GM12865 (cell line): ENCODE results near the gene ZNF484.
"Not testable (repeated sequence)": the region's sequence is repeated elsewhere in the genome, so short reads cannot be mapped to it uniquely, and the experiment has no call there.

Experiments
- DNase-seq: peaks from one replicate; pipeline ENCODE4 v3.0.0; 2010; ENCODE audit warnings: low read depth
- H3K4me3 ChIP-seq: 2 replicates; pipeline ENCODE4 v1.5.1; 2011; ENCODE audit warnings: mild to moderate bottlenecking, low read depth, low read length, control low read depth
- TF ChIP-seq, protein P1 (sequence below): IDR thresholded peaks from 2 replicates; pipeline ENCODE4 v1.5.1; 2011; ENCODE audit warnings: low read length, control low read depth, low read depth, inconsistent platforms; ENCODE audit not compliant: insufficient read depth; ENCODE audit errors: missing control alignments

Gene ZNF484

DNA sequence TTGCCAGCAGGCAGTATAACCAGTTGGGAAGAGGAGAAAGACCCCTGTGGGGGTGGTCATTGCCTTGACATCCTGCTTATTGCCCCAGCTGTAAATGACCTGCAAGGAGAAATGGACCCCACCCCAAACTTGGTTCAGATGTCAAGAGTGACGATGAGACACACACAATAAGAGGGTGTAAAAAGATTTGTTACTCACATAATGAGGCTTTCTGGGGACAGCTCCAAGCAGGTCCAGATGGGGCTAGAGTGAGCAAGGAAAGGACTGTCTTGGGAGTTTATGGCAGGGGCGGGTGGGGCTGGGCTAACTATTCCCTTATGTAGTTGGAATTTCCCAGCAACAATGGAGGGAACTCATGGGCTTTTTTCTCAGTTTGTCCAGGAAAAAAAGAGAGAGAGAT, 24.1 kb downstream of the ZNF484 start:
- no peak overlapping the region for H3K4me3 ChIP-seq
- TF ChIP-seq, protein P1, sequence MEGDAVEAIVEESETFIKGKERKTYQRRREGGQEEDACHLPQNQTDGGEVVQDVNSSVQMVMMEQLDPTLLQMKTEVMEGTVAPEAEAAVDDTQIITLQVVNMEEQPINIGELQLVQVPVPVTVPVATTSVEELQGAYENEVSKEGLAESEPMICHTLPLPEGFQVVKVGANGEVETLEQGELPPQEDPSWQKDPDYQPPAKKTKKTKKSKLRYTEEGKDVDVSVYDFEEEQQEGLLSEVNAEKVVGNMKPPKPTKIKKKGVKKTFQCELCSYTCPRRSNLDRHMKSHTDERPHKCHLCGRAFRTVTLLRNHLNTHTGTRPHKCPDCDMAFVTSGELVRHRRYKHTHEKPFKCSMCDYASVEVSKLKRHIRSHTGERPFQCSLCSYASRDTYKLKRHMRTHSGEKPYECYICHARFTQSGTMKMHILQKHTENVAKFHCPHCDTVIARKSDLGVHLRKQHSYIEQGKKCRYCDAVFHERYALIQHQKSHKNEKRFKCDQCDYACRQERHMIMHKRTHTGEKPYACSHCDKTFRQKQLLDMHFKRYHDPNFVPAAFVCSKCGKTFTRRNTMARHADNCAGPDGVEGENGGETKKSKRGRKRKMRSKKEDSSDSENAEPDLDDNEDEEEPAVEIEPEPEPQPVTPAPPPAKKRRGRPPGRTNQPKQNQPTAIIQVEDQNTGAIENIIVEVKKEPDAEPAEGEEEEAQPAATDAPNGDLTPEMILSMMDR = no peak
- no peak for DNase-seq

DNA sequence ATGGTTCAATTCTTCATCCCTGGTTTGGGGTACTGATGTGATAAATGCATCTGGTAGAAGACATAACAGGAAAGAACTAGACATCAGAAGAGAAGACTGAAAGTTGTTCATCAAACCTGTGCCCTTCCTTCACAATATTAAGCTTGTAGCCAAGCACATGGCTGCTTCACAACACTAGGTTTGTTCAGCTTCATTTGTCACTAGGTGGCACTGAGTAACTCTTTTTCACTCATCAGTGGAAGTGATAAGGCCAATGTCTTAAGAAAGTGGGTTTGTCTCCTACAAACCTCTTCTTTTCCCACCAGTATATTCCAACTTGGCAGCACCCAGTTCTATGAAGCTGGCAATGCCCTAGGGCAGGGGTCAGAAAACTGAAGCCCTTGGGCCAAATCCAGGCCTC, 26.9 kb downstream of the ZNF484 start:
- no peak overlapping the region for H3K4me3 ChIP-seq
- TF ChIP-seq, protein P1 = no peak
- no peak for DNase-seq

DNA sequence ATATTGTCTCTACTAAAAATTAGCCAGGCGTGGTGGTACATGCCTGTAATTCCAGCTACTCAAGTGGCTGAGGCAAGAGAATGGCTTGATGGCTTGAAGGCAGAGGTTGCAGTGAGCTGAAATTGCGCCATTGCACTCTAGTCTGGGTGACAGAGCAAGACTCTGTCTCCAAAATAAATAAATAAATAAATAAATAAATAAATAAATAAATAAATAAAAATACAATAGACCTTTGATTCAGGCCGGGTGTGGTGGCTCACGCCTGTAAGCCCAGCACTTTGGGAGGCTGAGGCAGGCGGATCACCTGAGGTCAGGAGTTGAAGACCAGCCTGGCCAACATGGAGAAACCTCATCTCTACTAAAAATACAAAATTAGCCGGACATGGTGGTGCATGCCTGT, 29.1 kb downstream of the ZNF484 start:
- not testable (repeated sequence) for H3K4me3 ChIP-seq, DNase-seq

DNA sequence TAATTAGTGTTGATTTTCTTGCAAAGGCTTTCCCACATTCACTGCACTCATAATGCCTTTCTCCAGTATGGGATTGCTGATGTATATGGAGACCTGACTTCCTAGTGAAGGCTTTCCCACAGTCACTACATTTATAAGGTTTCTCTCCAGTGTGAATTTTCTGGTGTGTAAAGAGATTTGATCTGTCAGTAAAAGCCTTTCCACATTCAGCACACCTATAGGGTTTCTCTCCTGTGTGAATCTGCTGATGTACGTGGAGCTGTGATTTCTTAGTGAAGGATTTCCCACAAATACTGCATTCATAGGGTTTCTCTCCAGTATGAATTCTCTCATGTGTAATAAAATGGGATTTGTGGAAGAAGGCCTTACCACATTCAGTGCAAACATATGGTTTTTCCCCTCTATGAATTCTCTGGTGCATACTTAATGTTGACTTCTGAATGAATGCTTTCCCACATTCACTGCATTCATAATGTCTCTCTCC, 31.1 kb downstream of the ZNF484 start:
- no peak for DNase-seq

DNA sequence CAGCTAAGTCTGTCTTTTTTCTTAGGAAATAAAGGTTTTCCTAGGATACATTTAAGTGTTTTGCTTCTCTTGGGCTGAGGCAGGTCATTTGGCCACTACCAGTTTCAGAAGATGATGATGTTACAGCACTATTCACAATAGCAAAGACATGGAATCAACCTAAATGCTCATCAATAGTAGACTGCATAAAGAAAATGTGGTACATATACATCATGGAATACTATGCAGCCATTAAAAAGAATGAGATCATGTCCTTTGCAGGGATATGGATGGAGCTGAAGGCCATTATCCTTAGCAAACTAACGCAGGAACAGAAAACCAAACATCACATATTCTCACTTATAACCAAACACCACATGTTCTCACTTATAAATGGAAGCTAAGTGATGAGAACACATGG, 39.4 kb downstream of the ZNF484 start:
- H3K4me3 ChIP-seq, DNase-seq: not testable (repeated sequence)

More for the DNA sequence above, 31.1 kb downstream of the ZNF484 start:
- no peak overlapping the region for H3K4me3 ChIP-seq
- TF ChIP-seq, protein P1 = no peak

DNA sequence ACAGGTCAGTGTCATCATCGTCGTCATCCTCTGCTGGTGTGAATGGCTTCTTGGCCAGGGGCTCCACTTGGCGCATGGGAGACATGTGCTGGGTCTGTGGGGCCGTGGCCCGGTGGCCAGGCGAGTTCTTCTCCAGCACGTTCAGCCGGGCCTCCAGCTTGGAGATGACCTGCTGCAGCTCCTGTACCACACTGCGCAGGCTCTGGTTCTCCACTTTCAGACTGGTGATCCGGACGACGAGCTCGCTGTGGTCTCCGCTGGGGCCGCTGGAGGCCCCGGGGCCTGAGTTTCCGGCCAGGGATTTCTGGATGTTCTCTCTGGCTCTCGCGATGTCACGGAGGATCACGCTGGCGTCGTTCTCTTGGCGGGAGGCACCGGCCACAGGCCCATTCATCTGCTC, 40.6 kb downstream of the ZNF484 start:
- DNase-seq = no peak
- H3K4me3 ChIP-seq = no peak overlapping the region
- TF ChIP-seq, protein P1 = no peak

DNA sequence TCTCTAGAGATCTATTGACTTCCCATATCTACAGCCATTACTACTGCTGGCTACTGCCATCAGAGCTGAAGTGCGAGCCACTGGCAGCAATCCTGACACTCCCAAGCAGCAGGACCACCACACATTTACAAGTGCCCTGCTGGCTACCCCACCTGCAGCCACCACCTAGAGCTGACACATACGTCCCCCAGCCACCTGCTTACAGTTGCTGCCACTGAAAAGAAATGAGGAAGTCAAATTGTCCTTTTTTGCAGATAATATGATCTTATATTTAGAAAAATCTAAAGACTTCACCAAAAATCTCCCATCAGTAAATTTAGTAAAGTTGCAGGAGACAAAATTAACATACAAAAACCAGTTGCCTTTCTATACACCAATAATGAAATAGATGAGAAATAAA, 48.4 kb downstream of the ZNF484 start:
- no peak for DNase-seq
- H3K4me3 ChIP-seq = no peak overlapping the region
- TF ChIP-seq, protein P1 = no peak

DNA sequence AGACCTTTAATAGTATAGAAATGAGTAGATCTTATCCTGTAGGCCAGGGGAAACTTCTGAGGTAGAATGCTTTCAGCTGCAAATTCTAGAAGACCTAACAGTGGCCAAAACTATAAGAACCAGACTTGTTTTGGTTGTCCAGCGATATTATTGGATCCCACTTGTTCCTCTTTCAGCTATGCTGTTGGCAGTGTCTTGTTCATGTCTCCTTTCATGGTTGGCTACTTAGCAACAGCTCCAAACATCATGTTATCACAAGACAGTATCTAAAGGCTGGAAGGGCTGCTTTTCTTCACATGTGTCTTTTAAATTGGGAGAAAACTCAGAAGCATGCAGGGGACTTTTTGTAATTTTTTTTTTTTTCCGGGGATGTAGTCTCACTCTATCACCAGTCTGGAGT, 52.8 kb downstream of the ZNF484 start:
- DNase-seq = not testable (repeated sequence)

DNA sequence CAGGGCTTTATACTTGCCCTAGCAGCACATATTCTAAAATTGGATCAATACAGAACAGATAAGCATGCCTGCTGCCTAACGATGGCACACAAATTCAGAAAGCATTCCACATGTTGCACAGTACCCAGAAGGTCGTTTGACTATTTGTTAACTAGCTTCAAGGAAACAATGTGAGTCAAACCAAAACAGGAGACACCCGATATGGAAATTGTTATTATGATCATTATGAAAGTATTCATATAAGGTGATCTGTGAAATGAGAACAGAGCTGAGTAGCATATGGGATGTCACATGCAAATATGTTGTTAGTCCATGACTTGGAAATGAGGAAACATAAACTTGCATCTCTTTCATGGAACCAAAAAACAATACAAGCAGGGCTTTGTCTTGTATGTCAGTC, 56.9 kb downstream of the ZNF484 start:
- peak; percentile 17 for DNase-seq
- TF ChIP-seq, protein P1 = no peak
- no peak overlapping the region for H3K4me3 ChIP-seq

More for the DNA sequence above, 52.8 kb downstream of the ZNF484 start:
- H3K4me3 ChIP-seq = not testable (repeated sequence)

DNA sequence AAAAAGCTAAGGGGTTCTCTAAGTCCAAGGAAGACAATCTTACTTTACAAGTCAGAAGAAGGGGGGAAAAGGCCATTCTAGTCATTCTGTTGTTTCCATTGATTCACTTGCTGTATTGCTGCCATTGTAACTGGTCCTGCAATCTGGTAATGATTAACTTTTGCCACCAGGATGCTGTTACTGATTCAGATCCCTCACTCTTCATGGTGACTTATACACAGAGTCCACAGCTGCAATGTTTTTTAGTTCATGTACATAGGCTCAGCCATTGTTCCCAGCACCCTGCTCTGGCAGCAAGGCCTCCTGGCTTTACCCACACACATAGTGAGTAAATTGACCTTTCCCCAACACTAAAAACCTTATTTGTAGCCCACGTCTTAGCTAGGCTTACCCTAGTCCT, 57.9 kb downstream of the ZNF484 start:
- H3K4me3 ChIP-seq, DNase-seq: not testable (repeated sequence)

DNA sequence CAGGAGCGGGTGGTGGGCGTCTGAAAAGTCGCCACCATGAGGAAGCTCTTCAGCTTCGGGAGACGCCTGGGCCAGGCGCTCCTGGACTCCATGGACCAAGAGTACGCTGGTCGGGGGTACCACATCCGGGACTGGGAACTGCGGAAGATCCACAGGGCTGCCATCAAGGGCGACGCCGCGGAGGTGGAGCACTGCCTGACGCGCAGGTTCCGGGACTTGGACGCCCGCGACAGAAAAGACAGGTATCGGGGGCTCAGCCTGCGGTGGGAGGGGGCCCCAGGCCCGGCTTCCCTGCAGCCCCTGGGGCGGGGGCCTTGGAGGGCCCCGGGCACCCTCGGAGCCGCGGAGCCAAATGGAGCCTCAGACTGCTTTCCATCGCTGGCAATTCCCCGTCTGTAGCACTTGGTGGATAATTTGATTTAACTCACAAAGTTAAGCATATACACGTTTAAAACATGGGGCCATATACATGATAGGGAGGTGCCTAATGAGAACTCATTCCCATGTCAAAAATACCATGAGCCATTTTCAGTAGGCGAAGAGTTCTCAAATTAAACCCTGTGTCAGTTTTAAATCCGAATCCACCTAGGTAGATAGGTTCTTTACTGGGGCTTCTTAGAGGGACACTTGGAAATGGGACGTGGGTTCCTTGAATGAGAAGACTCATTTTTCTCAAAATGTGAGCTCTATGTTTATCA, 68.1 kb downstream of the ZNF484 start:
- DNase-seq, H3K4me3 ChIP-seq: not testable (repeated sequence)
